Muscle of back (tissue), 11 donors: ENCODE results near the gene UGT2B11. TPM values are rescaled to one million over a fixed set of nuclear protein-coding genes. Genes with fewer than 3 reads are reported as not detected.
"Not testable (repeated sequence)": the region's sequence is repeated elsewhere in the genome, so short reads cannot be mapped to it uniquely, and the experiment has no call there.

Source experiments
- DNase-seq, 3 donors: peaks; one replicate each; pipeline versions ENCODE4 v3.0.0 to v3.0.0-alpha.2; 2013
- polyA plus RNA-seq, 10 donors: library from polyadenylated mRNA; unstranded; fragments of 120-200 nt; gene quantifications; one replicate each; pipeline ENCODE4 v1.2.1, GENCODE V29; 2013; ENCODE audit not compliant: insufficient read length in 10 of 10

UGT2B11 gene
- polyA plus RNA-seq, 10 donors = not detected

DNA sequence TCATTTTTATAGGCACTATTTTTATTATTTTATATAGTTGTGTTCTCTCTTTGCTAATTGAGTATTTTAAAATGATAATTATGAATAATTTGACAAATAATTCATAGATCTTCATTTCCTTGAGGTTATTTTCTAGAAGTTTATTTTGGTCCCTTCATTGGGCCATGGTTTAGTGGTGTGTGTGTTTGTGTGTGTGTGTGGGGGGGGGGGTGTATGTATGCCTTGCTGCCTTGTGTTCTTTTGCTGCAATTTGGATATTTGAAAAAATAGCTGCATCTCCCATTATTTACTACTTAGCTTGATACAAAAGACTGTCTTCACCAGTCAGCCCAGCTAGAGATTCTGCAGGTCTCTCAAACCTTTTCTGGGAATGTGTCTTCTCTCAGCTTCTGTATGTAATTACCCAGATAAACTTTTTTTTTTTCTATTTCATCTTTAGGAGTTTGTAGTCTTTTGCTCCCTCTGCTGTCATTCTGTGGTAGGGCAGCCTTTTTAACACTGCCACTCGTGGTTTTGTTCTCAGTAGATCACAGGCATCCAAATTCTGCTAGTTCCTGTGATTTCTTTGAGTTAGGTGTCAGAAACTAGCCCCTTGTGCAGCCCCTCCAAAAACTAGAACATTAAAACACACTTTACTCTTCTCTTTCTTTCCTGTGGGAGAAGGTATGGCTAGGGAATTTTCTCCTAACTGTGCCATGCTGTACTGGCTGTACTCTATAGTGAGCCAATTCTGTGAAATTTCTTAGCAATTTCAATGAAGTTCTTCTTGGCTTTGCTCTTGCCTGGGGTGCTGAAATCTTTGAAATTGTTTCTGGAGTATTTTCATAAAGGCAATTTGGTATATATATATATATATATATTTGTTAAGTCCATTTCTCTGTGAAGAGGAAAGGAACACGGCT is 44.1 kb downstream of the UGT2B11 start:
- DNase-seq = peak; percentile 6 to 40 (median 7)

DNA sequence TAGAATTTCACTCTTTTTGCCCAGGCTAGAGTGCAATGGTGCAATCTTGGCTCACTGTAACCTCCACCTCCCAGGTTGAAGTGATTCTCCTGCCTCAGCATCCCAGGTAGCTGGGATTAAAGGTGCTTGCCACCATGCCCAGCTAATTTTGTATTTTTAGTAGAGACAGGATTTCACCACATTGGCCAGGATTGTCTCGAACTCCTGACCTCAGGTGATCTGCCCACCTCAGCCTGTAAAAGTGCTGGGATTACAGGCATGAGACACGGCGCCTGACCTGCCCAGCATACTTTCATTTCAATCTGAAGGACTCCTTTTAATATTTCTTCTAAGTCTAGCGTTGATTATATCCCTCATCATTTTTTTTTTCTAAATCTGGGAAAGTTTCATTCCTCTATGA is 45.4 kb downstream of the UGT2B11 start:
- DNase-seq = not testable (repeated sequence)

DNA sequence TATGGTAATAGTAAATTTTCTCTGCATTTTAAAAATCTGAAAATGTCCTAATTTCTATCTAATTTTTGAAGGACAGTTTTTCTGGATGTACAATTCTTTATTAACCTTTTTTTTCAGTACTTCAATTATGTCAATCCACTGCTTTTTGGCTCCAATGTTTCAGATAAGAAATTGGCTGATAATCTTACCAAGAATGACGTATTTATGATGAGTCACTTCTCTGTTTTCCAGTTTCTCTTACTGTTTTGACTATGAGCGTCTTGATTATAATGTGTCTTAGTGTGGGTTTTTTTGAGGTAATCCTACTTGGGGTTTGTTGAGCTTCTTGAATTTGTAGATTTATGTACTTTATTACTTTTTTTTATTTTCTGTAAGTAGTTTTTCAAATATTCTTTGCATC is 47.2 kb downstream of the UGT2B11 start:
- DNase-seq = no peak

DNA sequence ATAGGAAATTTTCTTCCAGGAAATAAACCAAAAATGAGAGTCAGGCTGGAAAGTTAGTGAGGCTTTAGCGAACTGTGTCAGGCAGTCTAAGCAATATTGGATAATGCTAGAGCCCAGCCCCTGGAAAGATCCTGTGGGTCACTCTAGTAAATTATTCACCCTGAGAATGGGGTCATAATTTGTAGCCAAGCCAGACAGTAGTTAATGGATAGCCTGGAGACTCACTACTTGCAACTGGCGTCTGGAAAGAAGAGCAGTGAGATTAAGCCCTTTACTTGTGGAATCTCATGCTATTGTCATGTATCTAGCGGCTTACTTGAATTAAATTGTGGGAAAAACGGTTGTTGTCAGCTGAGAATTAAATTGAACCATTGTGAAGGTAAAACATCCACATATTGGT is 48.2 kb downstream of the UGT2B11 start:
- not testable (repeated sequence) for DNase-seq

DNA sequence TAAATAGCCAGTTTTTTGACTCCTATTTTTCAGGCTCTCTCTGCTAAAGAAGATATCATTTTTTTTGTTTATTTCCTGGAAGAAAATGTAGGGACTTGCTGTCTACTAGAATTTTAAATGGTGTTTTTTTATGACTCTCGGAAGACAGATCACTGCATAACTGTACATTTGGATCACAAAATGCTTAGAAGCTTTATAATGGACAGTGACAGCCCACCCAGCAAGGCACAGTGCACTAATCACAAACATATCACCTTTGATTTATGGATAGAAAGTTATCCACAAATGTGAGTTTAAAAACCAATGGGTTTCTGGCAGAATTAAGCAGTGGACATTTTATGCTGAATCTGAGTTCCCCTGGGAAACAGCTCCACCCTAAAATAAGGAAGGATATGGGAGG is 48.8 kb downstream of the UGT2B11 start:
- peak in 1 of 3 donors; percentile 7 for DNase-seq

DNA sequence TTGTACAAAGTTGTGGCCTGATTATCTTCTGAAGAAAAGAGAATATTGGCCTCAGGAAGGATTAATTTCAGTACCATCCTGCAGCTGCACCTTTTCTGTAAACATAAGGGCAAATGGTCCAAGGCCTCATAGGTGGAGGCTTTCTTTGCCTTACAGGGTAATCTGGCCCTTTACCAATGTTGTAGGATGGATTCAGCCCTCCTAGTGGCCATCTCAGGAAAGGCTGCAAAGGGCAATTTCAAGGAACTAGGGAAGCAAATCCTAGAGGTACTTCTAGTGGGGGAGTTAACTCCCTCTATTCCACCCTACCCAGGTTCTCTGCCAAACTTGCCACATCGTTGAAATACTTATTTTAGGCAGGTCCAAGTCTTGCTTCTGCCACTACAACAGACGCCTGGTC is 57.6 kb downstream of the UGT2B11 start:
- DNase-seq = no peak

DNA sequence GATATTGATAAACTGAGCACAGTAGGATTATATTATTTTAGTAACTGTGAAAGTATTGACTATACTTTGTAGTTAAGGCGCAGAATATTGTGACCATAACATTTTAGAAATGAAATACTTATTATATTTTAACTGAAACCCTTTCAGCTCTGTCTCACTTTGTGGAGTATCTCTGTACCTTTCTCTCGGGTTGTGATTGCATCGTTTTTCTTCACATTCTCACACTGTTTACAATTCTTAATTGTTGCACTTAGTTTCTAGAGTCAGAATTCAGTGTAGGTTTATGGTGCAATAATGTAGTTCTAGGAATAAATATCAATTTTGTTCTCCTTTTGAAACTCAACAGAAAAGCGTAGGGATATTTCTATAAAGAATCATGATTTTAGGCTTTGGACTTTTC is 60.5 kb downstream of the UGT2B11 start:
- DNase-seq = no peak

Other genes with a start within 250 kb of the UGT2B11 start
- under 1 TPM in 9 of 10 donors, not detected in 1; 0.13 to 0.98 (median 0.40) TPM for gene UGT2B7, start 118.3 kb downstream of the UGT2B11 start, polyA plus RNA-seq
- not detected for gene UGT2B28, start 65.7 kb upstream of the UGT2B11 start, polyA plus RNA-seq